GM18511 (cell line): ENCODE results near the gene BBOF1.
A peak's percentile ranks its signal among the peaks of the same experiment; 100 is the strongest.
"Not testable (repeated sequence)": the region's sequence is repeated elsewhere in the genome, so short reads cannot be mapped to it uniquely, and the experiment has no call there.

Experiments
- ATAC-seq: cut with Tn5 transposase; IDR thresholded peaks from one replicate; pipeline ENCODE4 v1.9.1; 2021; ENCODE audit warnings: mild to moderate bottlenecking, moderate library complexity; ENCODE audit not compliant: unreplicated experiment

Gene BBOF1

GRCh38 chr14:74085047-74085637 is 66.0 kb downstream of the BBOF1 start:
- ATAC-seq = peak; percentile 1

GRCh38 chr14:74085828-74086227 is 66.7 kb downstream of the BBOF1 start:
- no peak for ATAC-seq

- no peak for ATAC-seq
Observed at GRCh38 chr14:74089251-74090020, 70.3 kb downstream of the BBOF1 start.

GRCh38 chr14:74105381-74105780 is 86.2 kb downstream of the BBOF1 start:
- ATAC-seq = no peak

GRCh38 chr14:74109369-74109768 is 90.2 kb downstream of the BBOF1 start:
- no peak for ATAC-seq

GRCh38 chr14:74111395-74112216 is 92.5 kb downstream of the BBOF1 start:
- ATAC-seq = not testable (repeated sequence)
